GM13977 (cell line): ENCODE measurements around the gene N4BP3.

Experiments
- DNase-seq: peaks from one replicate; pipeline ENCODE4 v3.0.0; 2012; ENCODE audit warnings: low spot score
- CTCF ChIP-seq: IDR thresholded peaks from 2 replicates; pipeline ENCODE4 v1.5.1; 2012; ENCODE audit warnings: mild to moderate bottlenecking, control low read depth; ENCODE audit not compliant: insufficient read depth; ENCODE audit errors: extremely low read depth, missing control alignments
- in situ Hi-C: fragments of 300-500 bp; cut with MboI; formaldehyde crosslinking; loops from one replicate; pipeline ENCODE4 v1.12.0; 2022; ENCODE audit warnings: low sequenced_read_pairs, low pct_unique_long_range_greater_than_20kb, mixed read lengths, inconsistent platforms; ENCODE audit not compliant: unreplicated experiment

Gene N4BP3

GRCh38 chr5:178108446-178108845 lies 4.9 kb upstream of the N4BP3 start:
- in situ Hi-C loops = no loop called here
- no peak for DNase-seq
- TF ChIP-seq CTCF = no peak

GRCh38 chr5:178108966-178109365 lies 4.4 kb upstream of the N4BP3 start:
- in situ Hi-C loops = no loop called here
- TF ChIP-seq CTCF = no peak
- no peak for DNase-seq

GRCh38 chr5:178110511-178110910 lies 2.8 kb upstream of the N4BP3 start:
- no peak for TF ChIP-seq CTCF
- DNase-seq = no peak
- in situ Hi-C loops = no loop called here

- TF ChIP-seq CTCF = no peak
- in situ Hi-C loops = no loop called here
- DNase-seq = no peak
Observed at GRCh38 chr5:178111925-178112324, 1.4 kb upstream of the N4BP3 start.

GRCh38 chr5:178112545-178112944 lies 787 bp upstream of the N4BP3 start:
- in situ Hi-C loops = no loop called here
- TF ChIP-seq CTCF = no peak
- no peak for DNase-seq

GRCh38 chr5:178113841-178114324 lies 551 bp downstream of the N4BP3 start:
- TF ChIP-seq CTCF = no peak
- in situ Hi-C loops = no loop called here
- DNase-seq = peak; percentile 71
